Fibroblast of lung (primary cell): Measurements from ENCODE around the gene NEB. TPM values are rescaled to one million over a fixed set of nuclear protein-coding genes. Genes with fewer than 3 reads are reported as not detected.

Experiments used
- DNase-seq, 2 donors: peaks; one replicate each; pipeline versions ENCODE4 v3.0.0 to v3.0.0-alpha.2; 2010; ENCODE audit warnings: low read depth in 2 of 2
- H2AFZ ChIP-seq: 2 replicates; pipeline ENCODE4 v1.5.1; 2012; ENCODE audit warnings: low read length, control low read depth, inconsistent platforms
- H3K27ac ChIP-seq: 2 replicates; pipeline ENCODE4 v1.5.1; 2011; ENCODE audit warnings: low read length, control low read depth; ENCODE audit not compliant: insufficient read depth
- H3K27me3 ChIP-seq: 2 replicates; pipeline ENCODE4 v1.5.1; 2011; ENCODE audit warnings: mild to moderate bottlenecking, low read length; ENCODE audit not compliant: control insufficient read depth, insufficient read depth
- H3K36me3 ChIP-seq: 2 replicates; pipeline ENCODE4 v1.5.1; 2011; ENCODE audit warnings: low read length; ENCODE audit not compliant: control insufficient read depth, insufficient read depth
- H3K4me1 ChIP-seq: 2 replicates; pipeline ENCODE4 v1.5.1; 2011; ENCODE audit warnings: low read length; ENCODE audit not compliant: control insufficient read depth, insufficient read depth; ENCODE audit errors: extremely low read depth
- H3K4me2 ChIP-seq: 2 replicates; pipeline ENCODE4 v1.5.1; 2011; ENCODE audit warnings: low read length, control low read depth; ENCODE audit not compliant: insufficient read depth; ENCODE audit errors: extremely low read depth
- H3K4me3 ChIP-seq, 4 experiments: fragments of 200-600 bp in 1 of 4; sonication (generic) in 1 of 4; replicated peaks in 1 of 4; 2 replicates each; pipeline ENCODE4 v1.5.1; 2011 to 2016; ENCODE audit warnings: low read length in 4 of 4, low read depth in 3 of 4, mild to moderate bottlenecking in 3 of 4, control low read depth in 2 of 4, inconsistent platforms in 1 of 4, mixed read lengths in 1 of 4; ENCODE audit not compliant: insufficient read depth in 1 of 4; ENCODE audit errors: control extremely low read depth in 1 of 4
- H3K79me2 ChIP-seq: 2 replicates; pipeline ENCODE4 v1.5.1; 2012; ENCODE audit warnings: mild to moderate bottlenecking, low read length, inconsistent platforms; ENCODE audit not compliant: control insufficient read depth, insufficient read depth
- H3K9ac ChIP-seq: 2 replicates; pipeline ENCODE4 v1.5.1; 2011; ENCODE audit warnings: mild to moderate bottlenecking, low read length, control low read depth; ENCODE audit not compliant: insufficient read depth
- H3K9me3 ChIP-seq: 2 replicates; pipeline ENCODE4 v1.5.1; 2012; ENCODE audit warnings: low read depth, low read length; ENCODE audit not compliant: control insufficient read depth, insufficient read depth
- H4K20me1 ChIP-seq: 2 replicates; pipeline ENCODE4 v1.5.1; 2011; ENCODE audit warnings: low read length; ENCODE audit not compliant: control insufficient read depth, insufficient read depth; ENCODE audit errors: extremely low read depth
- CTCF ChIP-seq, 2 donors: IDR thresholded peaks in 1 of 2; conservative IDR thresholded peaks in 1 of 2; 1 replicate in 1 of 2; 2 replicates in 1 of 2; pipeline ENCODE4 v1.5.1; 2011 to 2012; ENCODE audit warnings: low read length in 2 of 2, control low read depth in 1 of 2, inconsistent platforms in 1 of 2, low read depth in 1 of 2, mild to moderate bottlenecking in 1 of 2
- EZH2 ChIP-seq: IDR thresholded peaks from 2 replicates; pipeline ENCODE4 v1.5.1; 2012; ENCODE audit warnings: low read length, control low read depth, mild to moderate bottlenecking; ENCODE audit errors: missing control alignments
- polyA plus RNA-seq, 2 donors: library from polyadenylated mRNA; depleted of rRNA in 1 of 2; stranded (reverse) in 1 of 2; unstranded in 1 of 2; fragments of >200 nt; gene quantifications; 2 replicates each; pipeline ENCODE4 v1.2.1, GENCODE V29; 2011 to 2012; ENCODE audit warnings: missing spikeins in 1 of 2
- total RNA-seq: library from RNA; depleted of rRNA; stranded (reverse); fragments of >200 nt; gene quantifications from 2 replicates; pipeline ENCODE4 v1.2.1, GENCODE V29; 2014

The NEB gene
- total and polyA plus RNA-seq, 2 donors (not counting 1 experiment from before 2014, with no cell fraction given) = 0.17 to 0.26 TPM

- Histone ChIP-seq H4K20me1 (no peaks in the 10 kb centered on the region), H3K9ac (no peak overlapping the region), H3K79me2 (no peaks in the 10 kb centered on the region), H3K27ac (no peak overlapping the region), H3K4me2 (no peak overlapping the region), H3K9me3 (no peaks in the 10 kb centered on the region), H3K4me1 (no peaks in the 10 kb centered on the region), H2AFZ (no peak overlapping the region), H3K27me3 (no peaks in the 10 kb centered on the region), H3K4me3 (no peak overlapping the region), H3K36me3 (no peaks in the 10 kb centered on the region)
- no peak for DNase-seq
- TF ChIP-seq EZH2 (no peak), CTCF (conservative IDR thresholded peaks at IDR 0.05 in 1 of 2, IDR thresholded peaks at IDR 0.05 in 1 of 2; ENCODE audit: low read depth in 1 of 2, low read length in 2 of 2) (no peak)
These were observed 208.4 kb downstream of the NEB start for GRCh38 chr2:151525821-151526373.

- Histone ChIP-seq H2AFZ (no peak overlapping the region), H3K4me2 (no peak overlapping the region), H3K4me1 (no peaks in the 10 kb centered on the region), H3K27ac (no peak overlapping the region), H3K27me3 (no peaks in the 10 kb centered on the region), H3K79me2 (no peaks in the 10 kb centered on the region), H4K20me1 (no peaks in the 10 kb centered on the region), H3K9ac (no peak overlapping the region), H3K36me3 (no peaks in the 10 kb centered on the region), H3K9me3 (no peaks in the 10 kb centered on the region), H3K4me3 (no peak overlapping the region)
- no peak for TF ChIP-seq CTCF (conservative IDR thresholded peaks at IDR 0.05 in 1 of 2, IDR thresholded peaks at IDR 0.05 in 1 of 2; ENCODE audit: low read depth in 1 of 2, low read length in 2 of 2)
- no peak for TF ChIP-seq EZH2
- DNase-seq = peak in 1 of 2 donors; percentile 15
These were observed 210.4 kb downstream of the NEB start for GRCh38 chr2:151523850-151524249.

DNA sequence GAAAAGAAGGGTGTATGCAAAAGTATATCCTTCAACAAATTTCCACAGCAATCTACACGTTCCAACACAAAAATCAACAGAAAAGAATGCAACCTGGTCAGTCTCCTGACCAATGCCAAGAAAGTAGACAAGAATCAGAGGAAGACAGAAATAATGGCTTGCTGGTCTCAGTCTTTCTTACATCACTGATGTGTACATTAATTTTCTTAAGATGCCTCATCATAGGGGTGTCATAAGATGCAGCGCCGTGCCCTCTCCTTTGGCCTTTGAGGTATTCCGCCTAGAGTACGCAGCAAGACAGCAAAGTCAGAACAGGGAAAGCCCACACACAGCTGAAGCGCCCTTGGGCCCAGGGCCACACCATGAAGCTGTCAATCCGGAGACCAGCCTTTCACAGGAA, 211.7 kb downstream of the NEB start:
- no peaks in the 10 kb centered on the region for H3K4me1 ChIP-seq
- no peak overlapping the region for H3K4me2 ChIP-seq
- H3K27me3 ChIP-seq = no peaks in the 10 kb centered on the region
- no peak overlapping the region for H3K9ac ChIP-seq
- no peaks in the 10 kb centered on the region for H4K20me1 ChIP-seq
- no peaks in the 10 kb centered on the region for H3K9me3 ChIP-seq
- TF ChIP-seq EZH2 = no peak
- no peak for TF ChIP-seq CTCF (conservative IDR thresholded peaks at IDR 0.05 in 1 of 2, IDR thresholded peaks at IDR 0.05 in 1 of 2; ENCODE audit: low read depth in 1 of 2, low read length in 2 of 2)
- H3K36me3 ChIP-seq = no peaks in the 10 kb centered on the region
- H3K27ac ChIP-seq = no peak overlapping the region
- no peak for DNase-seq
- no peak overlapping the region for H3K4me3 ChIP-seq
- H2AFZ ChIP-seq = no peak overlapping the region
- H3K79me2 ChIP-seq = no peaks in the 10 kb centered on the region
